Stimulated activated CD8-positive, alpha-beta memory T cell treated with anti-CD3 and anti-CD28 coated beads, Interleukin-15, amount 100 ng/mL, for 24 hours (primary cell): Measurements from ENCODE around the gene HSPA1L.

Experiments
- DNase-seq: peaks from one replicate; pipeline ENCODE4 v3.0.0-alpha.2; 2020; ENCODE audit warnings: low read depth

HSPA1L gene

DNA sequence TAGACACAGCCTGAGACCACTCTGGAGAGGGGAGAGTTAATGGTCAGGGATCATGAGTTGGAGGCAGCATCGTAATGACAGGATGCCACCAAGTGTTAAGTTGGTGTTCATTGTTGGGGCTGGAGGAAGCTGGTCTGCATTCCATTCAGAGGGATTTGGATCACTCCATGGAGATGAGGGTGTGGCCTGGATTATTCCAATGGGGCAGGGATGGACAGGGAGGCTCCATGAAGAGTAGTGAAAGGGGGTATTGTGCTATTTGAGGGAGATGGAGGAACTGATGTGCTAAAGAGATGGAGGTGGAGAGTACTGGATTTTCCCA lies 51.5 kb downstream of the HSPA1L start:
- DNase-seq = no peak

DNA sequence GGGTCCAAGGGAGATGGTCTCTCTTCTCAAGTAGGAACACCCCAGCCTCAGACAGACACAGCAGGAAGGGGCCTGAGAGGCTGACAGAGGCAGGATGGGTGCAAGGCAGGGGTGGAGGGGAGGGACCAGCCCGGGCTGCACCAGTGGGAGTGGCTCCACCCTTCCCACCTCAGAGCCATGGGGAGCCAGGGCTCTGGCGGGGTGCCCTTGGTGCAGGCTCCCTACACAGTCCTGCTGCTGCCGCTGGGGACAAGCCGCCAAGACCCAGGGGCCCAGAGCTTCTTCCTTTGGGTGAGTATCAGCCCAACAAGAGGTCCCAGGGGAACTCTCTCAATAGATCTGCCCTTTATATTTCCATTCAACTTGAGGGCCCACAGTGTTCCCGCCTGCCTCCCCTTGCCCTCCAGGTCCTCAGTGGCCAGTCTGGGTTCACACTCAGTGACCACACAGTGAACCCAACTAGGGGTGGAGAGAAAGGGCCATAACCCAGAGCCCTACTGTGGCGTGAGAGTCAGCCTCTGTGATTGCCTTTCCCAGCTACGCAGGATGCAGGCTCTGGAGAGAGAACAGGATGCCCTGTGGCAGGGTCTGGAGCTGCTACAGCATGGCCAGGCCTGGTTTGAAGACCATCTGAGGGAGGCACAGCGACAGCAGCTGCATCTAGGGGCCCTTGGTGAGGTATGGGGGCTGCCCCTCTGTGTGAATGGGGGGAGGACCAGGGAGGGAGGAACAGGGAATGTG lies 52.0 kb downstream of the HSPA1L start:
- DNase-seq = no peak

DNA sequence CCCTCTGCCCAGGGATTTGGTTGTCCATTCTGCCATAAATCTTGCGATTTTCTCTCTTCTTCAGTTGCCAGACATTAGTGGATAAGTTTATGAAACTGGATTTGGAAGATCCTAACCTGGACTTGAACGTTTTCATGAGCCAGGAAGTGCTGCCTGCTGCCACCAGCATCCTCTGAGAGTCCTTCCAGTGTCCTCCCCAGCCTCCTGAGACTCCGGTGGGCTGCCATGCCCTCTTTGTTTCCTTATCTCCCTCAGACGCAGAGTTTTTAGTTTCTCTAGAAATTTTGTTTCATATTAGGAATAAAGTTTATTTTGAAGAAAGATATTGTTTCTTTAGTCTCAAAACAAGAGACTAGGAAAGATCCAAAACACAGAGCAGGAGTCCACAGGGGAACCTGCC lies 52.7 kb downstream of the HSPA1L start, which contains the start of gene SAPCD1:
SAPCD1 (plus strand) TSS at position 301 of the 400 bp plus-strand sequence. CDS start 399 bp downstream, outside the sequence.
- no peak for DNase-seq

DNA sequence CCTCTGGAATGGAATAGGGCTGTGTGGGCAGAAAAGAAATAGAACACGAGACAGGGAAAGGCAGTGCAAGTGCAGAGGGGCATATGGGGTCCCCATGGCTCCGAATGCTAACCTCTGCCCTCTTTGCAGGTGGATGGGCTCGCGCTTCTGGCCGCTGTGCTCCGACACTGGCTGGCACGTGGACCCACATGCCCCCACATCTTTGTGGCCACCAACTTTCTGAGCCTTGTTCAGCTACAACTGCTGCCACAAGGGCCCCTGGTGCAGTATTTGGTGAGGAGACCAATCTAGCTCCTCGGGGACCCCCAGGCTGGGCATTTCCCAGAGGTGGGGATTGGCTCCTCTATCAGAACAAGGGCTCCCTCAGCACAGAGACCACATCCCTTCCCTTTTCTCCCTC lies 53.7 kb downstream of the HSPA1L start:
- DNase-seq = no peak

DNA sequence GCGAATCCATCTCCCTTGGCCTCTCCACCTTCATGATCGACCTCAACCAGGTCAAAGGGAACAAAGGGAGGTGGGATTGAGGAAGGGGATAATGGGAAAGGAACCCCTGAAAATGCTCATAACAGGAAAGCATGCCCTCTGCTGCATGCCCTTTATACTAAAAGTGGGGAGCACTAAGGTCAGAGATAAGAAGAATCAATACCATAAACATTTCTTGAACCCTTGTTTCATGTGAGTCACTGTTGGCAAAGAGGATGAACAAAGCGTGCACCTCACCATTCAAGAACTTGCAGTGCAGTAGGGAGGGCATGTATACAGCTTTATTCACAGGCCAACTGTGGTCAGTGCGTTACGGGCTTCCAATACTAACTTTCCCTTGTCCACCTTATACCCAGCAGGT lies 54.3 kb downstream of the HSPA1L start:
- no peak for DNase-seq
